Fibroblast of the conjunctiva (primary cell): Measurements from ENCODE around the gene TLK1.
"Not testable (repeated sequence)": the region's sequence is repeated elsewhere in the genome, so short reads cannot be mapped to it uniquely, and the experiment has no call there.

Source experiments
- DNase-seq: peaks from one replicate; pipeline ENCODE4 v3.0.0-alpha.2; 2010; ENCODE audit warnings: low read depth

The TLK1 gene

GRCh38 chr2:171169333-171169732 is 8.6 kb upstream of the TLK1 start:
- DNase-seq = no peak

DNA sequence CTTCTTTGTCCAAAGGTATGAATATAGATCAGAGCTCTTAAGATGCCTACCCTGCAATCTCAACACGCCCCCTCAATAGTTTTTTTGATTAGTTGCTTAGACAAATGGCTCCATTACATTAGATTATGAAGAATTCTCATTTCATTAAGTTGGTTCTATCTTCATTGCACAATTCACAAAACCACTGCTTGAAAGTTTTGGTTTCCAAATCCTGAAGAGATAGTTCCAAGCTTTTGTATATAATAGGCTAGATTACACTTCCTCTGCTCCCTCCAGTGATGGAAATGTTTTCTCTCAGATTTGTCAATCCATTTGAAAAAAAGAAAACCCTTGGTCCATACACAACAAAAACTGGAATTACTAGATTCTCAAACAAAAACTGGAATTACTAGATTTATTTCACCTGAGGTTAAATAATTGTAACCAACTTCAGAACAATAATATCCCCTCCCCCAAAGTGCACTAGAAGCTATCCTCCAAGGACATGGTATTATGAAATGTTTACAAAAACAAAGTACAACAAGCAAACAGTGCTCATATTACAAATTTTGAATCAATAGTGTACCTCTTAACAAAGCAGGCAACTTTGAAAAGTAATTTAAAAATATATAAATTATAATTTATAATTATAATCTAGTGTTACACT is 6.8 kb upstream of the TLK1 start:
- DNase-seq = no peak

DNA sequence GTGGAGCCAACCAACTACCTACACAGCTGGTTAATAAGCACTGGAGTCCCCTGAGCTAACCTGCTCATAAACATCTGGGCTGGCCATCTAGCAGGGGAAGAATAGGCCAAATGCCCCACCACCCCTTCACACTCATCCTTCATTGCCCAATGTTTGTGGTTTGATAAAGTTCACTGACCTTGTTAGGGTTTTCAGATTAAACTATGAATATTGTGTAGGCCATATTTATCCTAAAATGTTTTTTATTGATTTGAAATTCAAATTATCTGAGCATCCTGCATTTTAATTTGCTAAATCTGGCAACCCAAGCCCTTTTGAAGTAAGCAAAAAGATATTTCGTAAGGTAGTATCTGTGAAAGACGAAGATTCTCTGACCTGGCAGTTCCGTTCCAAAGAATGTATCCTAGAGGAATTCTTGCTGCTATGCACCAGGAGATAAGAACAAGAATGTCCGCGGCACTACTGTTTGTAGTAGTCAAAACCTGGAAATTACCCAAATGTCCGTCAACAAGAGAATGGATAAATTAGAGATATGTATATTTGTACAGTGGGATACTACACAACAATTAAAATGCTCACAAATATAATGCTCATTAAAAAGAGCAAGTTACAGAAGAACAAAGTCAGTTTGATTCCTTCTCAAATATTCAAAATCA is 5.8 kb upstream of the TLK1 start:
- no peak for DNase-seq

DNA sequence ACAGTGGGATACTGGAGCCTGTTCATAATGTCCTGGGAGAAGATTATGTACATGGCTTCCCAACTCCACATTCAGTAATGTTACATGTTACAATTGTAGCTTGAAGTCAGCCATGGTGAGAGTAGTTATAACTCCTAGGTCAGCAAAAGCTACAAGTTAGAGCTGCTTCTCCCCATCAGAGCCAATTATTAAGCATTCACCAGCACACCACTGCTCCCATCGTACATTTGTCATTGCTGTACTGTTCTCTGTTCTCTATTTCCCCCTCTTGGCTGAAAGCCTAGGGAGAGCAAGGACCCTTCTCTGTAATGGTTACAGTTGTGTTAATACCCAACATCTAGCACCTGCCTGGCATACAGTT is 5.3 kb upstream of the TLK1 start:
- no peak for DNase-seq

GRCh38 chr2:171163261-171163660 is 2.6 kb upstream of the TLK1 start:
- DNase-seq = no peak

- not testable (repeated sequence) for DNase-seq
These were observed 2.0 kb upstream of the TLK1 start for GRCh38 chr2:171162522-171163197.

GRCh38 chr2:171160956-171161740 is 455 bp upstream of the TLK1 start:
- DNase-seq = peak; percentile 13

- peak; percentile 52 for DNase-seq
These were observed 1.1 kb downstream of the TLK1 start for GRCh38 chr2:171159372-171160118.

DNA sequence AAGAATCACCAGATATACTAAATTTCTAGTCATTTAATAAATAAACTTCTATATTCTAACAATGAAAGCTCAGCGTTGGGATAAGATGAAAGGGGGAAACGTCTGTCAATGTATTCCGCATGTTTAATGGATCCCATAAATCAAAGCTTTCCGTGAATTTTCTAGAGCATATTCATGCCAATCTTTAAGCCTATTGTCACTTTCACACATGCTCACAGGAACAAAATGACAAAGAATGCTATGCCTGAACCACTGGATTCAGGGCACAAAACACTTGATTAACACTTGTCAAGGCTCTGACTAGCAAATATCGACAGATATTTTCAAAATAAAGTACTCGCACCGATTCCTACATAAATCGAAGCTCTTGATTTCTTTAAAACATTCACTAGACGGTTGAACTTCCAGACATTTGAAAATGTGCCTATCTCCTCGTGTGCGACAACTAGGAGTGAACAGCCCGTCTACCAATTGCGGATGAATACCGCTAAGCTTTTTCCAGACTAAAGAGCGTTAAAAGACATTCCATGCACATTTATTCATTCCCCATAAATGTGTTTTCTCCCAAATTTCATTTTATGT is 1.8 kb downstream of the TLK1 start:
- DNase-seq = no peak

- DNase-seq = no peak
These were observed 2.5 kb downstream of the TLK1 start for GRCh38 chr2:171158036-171158789.

GRCh38 chr2:171157109-171157500 is 3.6 kb downstream of the TLK1 start:
- no peak for DNase-seq

DNA sequence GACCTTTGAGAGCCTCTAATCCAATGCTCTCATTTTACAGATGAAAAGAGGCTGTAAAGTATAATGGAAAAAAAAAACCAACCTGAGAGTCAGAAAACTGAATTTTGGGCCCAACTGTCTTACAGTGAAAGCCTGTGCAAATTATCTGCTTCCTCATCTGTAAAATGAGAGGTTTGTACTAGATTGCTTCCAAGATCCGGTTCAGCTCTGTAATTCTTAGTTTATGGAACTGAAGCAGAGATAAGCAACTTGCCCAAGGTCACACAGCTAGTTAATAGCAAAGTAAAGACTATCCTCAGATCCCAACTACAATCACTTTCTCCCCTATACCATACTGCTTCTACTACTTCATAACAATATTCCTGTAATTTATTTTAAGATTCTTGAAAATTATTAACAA is 6.3 kb downstream of the TLK1 start:
- DNase-seq = no peak

- no peak for DNase-seq
These were observed 9.9 kb downstream of the TLK1 start for GRCh38 chr2:171150694-171151285.

DNA sequence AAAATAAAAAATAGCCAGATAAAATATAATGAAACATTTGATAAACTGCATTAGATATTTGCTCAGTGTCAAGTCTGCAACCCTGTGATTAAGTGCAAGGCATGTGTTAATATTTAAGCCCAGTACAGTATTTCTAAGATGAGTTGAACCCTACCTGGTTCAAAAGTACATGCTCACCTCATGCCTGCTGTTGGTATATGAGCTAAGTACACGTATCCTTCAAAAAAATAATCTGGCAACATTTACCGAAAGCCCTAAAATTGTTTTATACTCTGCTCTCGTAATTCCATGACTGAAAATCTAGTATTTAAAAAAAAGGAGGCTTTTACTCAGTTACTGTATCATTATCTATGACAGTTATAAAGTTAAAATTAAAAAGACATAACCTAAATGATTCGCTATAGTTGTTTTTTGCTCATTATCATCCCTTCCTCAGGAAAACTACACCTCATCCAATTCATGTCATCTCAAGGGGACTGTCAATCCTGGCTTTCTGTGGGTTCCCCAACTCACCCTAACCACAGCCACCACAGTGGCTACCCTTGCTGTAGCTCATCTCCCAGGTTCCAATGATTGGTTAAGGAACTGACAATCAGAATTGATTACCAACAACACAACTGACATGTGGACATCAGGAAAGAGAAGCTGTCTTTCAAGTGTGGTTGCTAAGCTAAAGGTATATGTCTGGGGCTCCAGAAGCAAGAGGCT is 10.6 kb downstream of the TLK1 start:
- DNase-seq = no peak

DNA sequence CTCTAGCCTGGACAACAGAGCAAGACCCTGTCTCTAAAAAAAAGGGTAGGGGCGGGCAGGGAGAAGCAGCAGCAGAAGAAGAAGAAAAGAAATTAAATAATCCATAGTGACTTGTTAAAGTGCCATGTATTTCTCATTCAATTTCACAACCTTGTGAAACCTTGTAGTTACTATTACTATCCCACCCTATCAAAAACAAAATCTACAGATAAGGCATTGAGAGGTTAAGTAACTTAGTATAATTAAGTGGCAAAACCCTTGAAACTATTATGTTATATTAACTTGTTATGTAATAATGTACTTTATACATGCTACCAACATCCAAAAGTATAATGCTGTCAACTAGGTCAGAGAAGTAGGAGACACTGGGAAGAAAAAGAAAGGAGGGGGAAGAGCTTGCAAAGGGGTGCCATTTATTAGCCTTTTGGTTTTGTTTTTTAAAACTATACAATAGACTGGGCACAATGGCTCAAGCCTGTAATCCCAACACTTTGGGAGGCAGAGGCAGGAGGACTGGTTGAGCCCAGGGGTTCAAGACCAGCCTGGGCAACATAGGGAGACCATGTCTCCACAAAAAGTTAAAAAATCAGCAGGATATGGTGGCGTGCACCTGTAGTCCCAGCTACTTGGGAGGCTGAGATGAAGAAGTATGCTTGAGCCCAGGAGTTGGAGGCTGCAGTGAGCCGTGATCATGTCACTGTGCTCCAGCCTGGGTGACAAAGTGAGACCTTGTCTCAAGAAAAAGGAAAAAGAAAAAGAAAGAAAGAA is 11.3 kb downstream of the TLK1 start:
- DNase-seq = no peak

- no peak for DNase-seq
These were observed 13.6 kb downstream of the TLK1 start for GRCh38 chr2:171147081-171147480.

DNA sequence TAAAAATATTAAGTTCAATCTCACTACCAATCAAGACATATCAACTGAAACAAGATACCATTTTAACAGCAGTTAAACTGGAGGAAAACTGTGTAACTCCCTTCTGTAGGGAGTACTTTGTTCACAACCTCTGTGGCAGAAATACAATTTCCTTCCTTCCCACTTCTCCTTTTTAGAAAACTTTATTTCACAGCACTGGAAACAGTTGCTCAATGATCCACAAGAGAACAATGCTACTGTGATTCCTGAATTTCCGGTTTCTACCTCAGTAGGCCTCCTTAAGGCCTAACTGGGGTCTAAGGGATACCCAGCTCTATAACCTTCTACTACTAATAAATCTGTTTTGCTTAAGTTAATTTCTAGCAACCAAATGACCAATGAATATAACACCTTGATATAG is 14.1 kb downstream of the TLK1 start:
- no peak for DNase-seq

DNA sequence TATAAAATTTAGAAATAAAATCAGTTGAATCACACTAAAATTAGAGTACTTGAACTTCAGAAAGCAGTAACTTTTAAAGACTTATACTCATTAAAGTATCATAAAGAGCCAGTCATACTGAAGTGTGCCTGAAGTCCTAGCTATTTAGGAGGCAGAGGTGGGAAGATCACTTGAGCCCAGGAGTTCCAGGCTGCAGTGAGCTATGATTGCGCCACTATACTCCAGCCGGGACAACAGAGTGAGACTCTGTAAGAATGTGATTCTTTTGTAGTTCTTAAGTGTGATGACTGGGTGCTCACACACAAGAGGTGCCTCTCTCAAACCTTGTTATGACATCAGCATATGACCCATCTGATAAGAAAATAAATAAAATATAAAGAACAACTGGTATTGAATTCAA is 14.6 kb downstream of the TLK1 start:
- DNase-seq = no peak

- DNase-seq = no peak
These were observed 17.0 kb downstream of the TLK1 start for GRCh38 chr2:171143670-171144062.
